Astrocyte (in vitro differentiated cells and primary cell): ENCODE results near the gene SUPV3L1.

Experiments used
- EZH2 ChIP-seq: IDR thresholded peaks from 2 replicates; pipeline ENCODE4 v1.6.1; 2012; ENCODE audit warnings: mild to moderate bottlenecking, low read length, inconsistent platforms; ENCODE audit not compliant: insufficient read depth
- TF ChIP-seq, protein P1 (sequence below): IDR thresholded peaks from 2 replicates; pipeline ENCODE4 v1.5.1; 2011; ENCODE audit warnings: low read depth, mild to moderate bottlenecking, inconsistent platforms, low read length, moderate library complexity; ENCODE audit not compliant: insufficient read depth

- TF ChIP-seq, protein P1, sequence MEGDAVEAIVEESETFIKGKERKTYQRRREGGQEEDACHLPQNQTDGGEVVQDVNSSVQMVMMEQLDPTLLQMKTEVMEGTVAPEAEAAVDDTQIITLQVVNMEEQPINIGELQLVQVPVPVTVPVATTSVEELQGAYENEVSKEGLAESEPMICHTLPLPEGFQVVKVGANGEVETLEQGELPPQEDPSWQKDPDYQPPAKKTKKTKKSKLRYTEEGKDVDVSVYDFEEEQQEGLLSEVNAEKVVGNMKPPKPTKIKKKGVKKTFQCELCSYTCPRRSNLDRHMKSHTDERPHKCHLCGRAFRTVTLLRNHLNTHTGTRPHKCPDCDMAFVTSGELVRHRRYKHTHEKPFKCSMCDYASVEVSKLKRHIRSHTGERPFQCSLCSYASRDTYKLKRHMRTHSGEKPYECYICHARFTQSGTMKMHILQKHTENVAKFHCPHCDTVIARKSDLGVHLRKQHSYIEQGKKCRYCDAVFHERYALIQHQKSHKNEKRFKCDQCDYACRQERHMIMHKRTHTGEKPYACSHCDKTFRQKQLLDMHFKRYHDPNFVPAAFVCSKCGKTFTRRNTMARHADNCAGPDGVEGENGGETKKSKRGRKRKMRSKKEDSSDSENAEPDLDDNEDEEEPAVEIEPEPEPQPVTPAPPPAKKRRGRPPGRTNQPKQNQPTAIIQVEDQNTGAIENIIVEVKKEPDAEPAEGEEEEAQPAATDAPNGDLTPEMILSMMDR = no peak
- no peak for TF ChIP-seq EZH2
Observed at GRCh38 chr10:69214666-69215131, 34.7 kb downstream of the SUPV3L1 start.
